ENCODE measurements around the gene GPATCH8. TPM values are rescaled to one million over a fixed set of nuclear protein-coding genes. Genes with fewer than 3 reads are reported as not detected.

GPATCH8 gene
- total and polyA plus RNA-seq, 10 of the 15 experiments (the other 5 are each of a cell fraction or from before 2014, with no cell fraction given) = 11.7 to 45.1 (median 21.3) TPM

- no peak overlapping the region for H3K27ac ChIP-seq (ENCODE audit: control insufficient read depth, insufficient read depth)
- BruUV-seq (replicated peaks) = no TSS peak
- no peaks in the 10 kb centered on the region for H4K20me1 ChIP-seq (ENCODE audit: control insufficient read depth, insufficient read depth)
- ChIA-PET SMC1A (ENCODE audit: uncharacterized antibody, unreplicated experiment) (no interaction called here), RAD21 (ENCODE audit: unreplicated experiment) (no interaction called here), POLR2A (no interaction called here), CTCF (interaction anchor here (1.0 kb wide), 1 partner anchor 16 kb away, joined by 4 read pairs; no protein-coding TSS in a partner anchor)
- no peaks in the 10 kb centered on the region for H3K79me2 ChIP-seq (ENCODE audit: control insufficient read depth, insufficient read depth, low read length)
- H3K4me3 ChIP-seq = no peak overlapping the region
- H3K36me3 ChIP-seq (ENCODE audit: control insufficient read depth in 2 of 2, insufficient read depth in 2 of 2, low read length in 1 of 2) = no peaks in the 10 kb centered on the region
- intact Hi-C loops (cut with micrococcal nuclease; ENCODE audit: unreplicated experiment) (no loop called here), in situ Hi-C loops (cut with MboI) (no loop called here)
- ATAC-seq (no peak), DNase-seq (ENCODE audit: low read depth, low spot score) (no peak), FAIRE-seq (no peak)
- H3K4me2 ChIP-seq (ENCODE audit: control insufficient read depth, insufficient read depth) = no peak overlapping the region
- 37% methylated on average over 6 of the region's 6 CpGs for WGBS (ENCODE audit: insufficient coverage, insufficient replicate concordance, low lambda C conversion rate, missing lambda C conversion rate)
- no peaks in the 10 kb centered on the region for H3K9me3 ChIP-seq (replicated peaks; ENCODE audit: control insufficient read depth, insufficient read depth, low read length)
- H2AFZ ChIP-seq (ENCODE audit: control insufficient read depth, low read depth, low read length) = no peak overlapping the region; the same call in 1 of the 2 replicates
- peaks cover 13% of the 10 kb centered on the region for H3K4me1 ChIP-seq (ENCODE audit: control insufficient read depth, insufficient read depth, low read length)
- no peak overlapping the region for H3K9ac ChIP-seq (ENCODE audit: control insufficient read depth, insufficient read depth, low read length)
- no peaks in the 10 kb centered on the region; a peak in 1 of 4 replicates for H3K27me3 ChIP-seq (replicated peaks in 1 of 2; ENCODE audit: control insufficient read depth in 2 of 2, insufficient read depth in 2 of 2, low read length in 1 of 2)
- TF ChIP-seq ZSCAN29 (IDR thresholded peaks at IDR 0.05) (no peak), BCL11A (IDR thresholded peaks at IDR 0.05; ENCODE audit: low read depth, low read length) (no peak), CREB1 (IDR thresholded peaks at IDR 0.05; ENCODE audit: low read depth) (no peak), WRNIP1 (IDR thresholded peaks at IDR 0.05; ENCODE audit: borderline replicate concordance, low read depth, low read length) (no peak), BCL3 (IDR thresholded peaks at IDR 0.05; ENCODE audit: borderline replicate concordance, insufficient read depth, low read depth, low read length, poor library complexity, severe bottlenecking) (no peak), IKZF2 (IDR thresholded peaks at IDR 0.05) (no peak), ZNF687 (IDR thresholded peaks at IDR 0.05) (no peak), BHLHE40 (IDR thresholded peaks at IDR 0.05; ENCODE audit: borderline replicate concordance in 1 of 2, low read depth in 2 of 2, low read length in 1 of 2) (no peak), CUX1 (IDR thresholded peaks at IDR 0.05; ENCODE audit: insufficient replicate concordance, low read depth, low read length) (no peak), ATF2 (IDR thresholded peaks at IDR 0.05; ENCODE audit: low read length) (no peak), ZNF24 (IDR thresholded peaks at IDR 0.05) (no peak)
Measured at GRCh38 chr17:44549686-44550085, 46.5 kb upstream of the GPATCH8 start.

Data from GM12878 (cell line).